CD4-positive, alpha-beta memory T cell (primary cell): Measurements from ENCODE around the gene VPS18. TPM values are rescaled to one million over a fixed set of nuclear protein-coding genes. Genes with fewer than 3 reads are reported as not detected.

Source experiments
- CTCF ChIA-PET: fragments of 350-600 bp; sonication (Branson Sonifier 250); formaldehyde crosslinking; loops from one replicate; lab custom pipeline; 2021; ENCODE audit warnings: inconsistent platforms; ENCODE audit not compliant: partially characterized antibody; lab: Charles Lee
- POLR2A ChIA-PET: fragments of 350-600 bp; sonication (Branson Sonifier 250); formaldehyde crosslinking; loops from one replicate; lab custom pipeline; 2021; ENCODE audit not compliant: partially characterized antibody; lab: Charles Lee
- DNase-seq, 5 donors: peaks; one replicate each; pipeline versions ENCODE4 v3.0.0 to v3.0.0-alpha.2; 2020 to 2022; ENCODE audit warnings: mixed read lengths in 1 of 5
- H3K27ac ChIP-seq: one replicate; pipeline ENCODE4 v1.7.0; 2013; ENCODE audit warnings: low read depth, low read length
- H3K27me3 ChIP-seq: 2 replicates; pipeline ENCODE4 v1.7.0; 2013; ENCODE audit warnings: mild to moderate bottlenecking, low read length, moderate library complexity; ENCODE audit not compliant: insufficient read depth
- H3K36me3 ChIP-seq: 2 replicates; pipeline ENCODE4 v1.7.0; 2013; ENCODE audit warnings: mild to moderate bottlenecking, low read length, moderate library complexity; ENCODE audit not compliant: insufficient read depth
- H3K4me1 ChIP-seq: 2 replicates; pipeline ENCODE4 v1.7.0; 2013; ENCODE audit warnings: mild to moderate bottlenecking, low read length, moderate library complexity; ENCODE audit not compliant: insufficient read depth
- H3K4me3 ChIP-seq, 2 donors: one replicate each; pipeline ENCODE4 v1.7.0; 2013; ENCODE audit warnings: low read length in 2 of 2, mild to moderate bottlenecking in 1 of 2
- H3K9me3 ChIP-seq, 2 donors: one replicate each; pipeline ENCODE4 v1.7.0; 2013; ENCODE audit warnings: low read length in 2 of 2, control low read depth in 1 of 2; ENCODE audit not compliant: control insufficient read depth in 1 of 2
- H3K27ac Mint-ChIP-seq, 7 donors: one replicate each; pipeline ENCODE4 v1.8.0; 2020 to 2021; ENCODE audit warnings: mixed read lengths in 7 of 7, mild to moderate bottlenecking in 6 of 7, inconsistent platforms in 3 of 7, moderate library complexity in 3 of 7
- H3K27me3 Mint-ChIP-seq, 2 donors: one replicate each; pipeline ENCODE4 v1.8.0; 2020 to 2021; ENCODE audit warnings: mixed read lengths in 2 of 2
- H3K36me3 Mint-ChIP-seq, 2 donors: one replicate each; pipeline ENCODE4 v1.8.0; 2020 to 2021; ENCODE audit warnings: mixed read lengths in 2 of 2, inconsistent platforms in 1 of 2, mild to moderate bottlenecking in 1 of 2
- H3K4me1 Mint-ChIP-seq, 4 donors: one replicate each; pipeline ENCODE4 v1.8.0; 2020 to 2021; ENCODE audit warnings: mixed read lengths in 4 of 4, mild to moderate bottlenecking in 1 of 4
- H3K4me3 Mint-ChIP-seq, 8 donors: one replicate each; pipeline ENCODE4 v1.8.0; 2020 to 2021; ENCODE audit warnings: mixed read lengths in 8 of 8, mild to moderate bottlenecking in 7 of 8, moderate library complexity in 6 of 8, inconsistent platforms in 3 of 8
- H3K9me3 Mint-ChIP-seq, 8 donors: one replicate each; pipeline ENCODE4 v1.8.0; 2020 to 2021; ENCODE audit warnings: mixed read lengths in 8 of 8, mild to moderate bottlenecking in 5 of 8, inconsistent platforms in 3 of 8, moderate library complexity in 1 of 8
- intact Hi-C: fragments of 100-400 bp; cut with micrococcal nuclease; formaldehyde crosslinking; loops from one replicate; pipeline ENCODE4 v1.15.1; 2023
- polyA plus RNA-seq, 2 donors: library from polyadenylated mRNA; unstranded; fragments of 300-500 nt; fragmentation: Illumina TruSeq; gene quantifications; one replicate each; pipeline ENCODE4 v1.2.3, GENCODE V29; 2021
- total RNA-seq, 2 experiments: library from RNA; stranded (reverse); gene quantifications; one replicate each; pipeline ENCODE4 v1.2.3, GENCODE V29; 2021

The VPS18 gene
- total and polyA plus RNA-seq, 4 experiments from 2014 or later, result 14.6 to 21.6 (median 19.4) TPM

DNA sequence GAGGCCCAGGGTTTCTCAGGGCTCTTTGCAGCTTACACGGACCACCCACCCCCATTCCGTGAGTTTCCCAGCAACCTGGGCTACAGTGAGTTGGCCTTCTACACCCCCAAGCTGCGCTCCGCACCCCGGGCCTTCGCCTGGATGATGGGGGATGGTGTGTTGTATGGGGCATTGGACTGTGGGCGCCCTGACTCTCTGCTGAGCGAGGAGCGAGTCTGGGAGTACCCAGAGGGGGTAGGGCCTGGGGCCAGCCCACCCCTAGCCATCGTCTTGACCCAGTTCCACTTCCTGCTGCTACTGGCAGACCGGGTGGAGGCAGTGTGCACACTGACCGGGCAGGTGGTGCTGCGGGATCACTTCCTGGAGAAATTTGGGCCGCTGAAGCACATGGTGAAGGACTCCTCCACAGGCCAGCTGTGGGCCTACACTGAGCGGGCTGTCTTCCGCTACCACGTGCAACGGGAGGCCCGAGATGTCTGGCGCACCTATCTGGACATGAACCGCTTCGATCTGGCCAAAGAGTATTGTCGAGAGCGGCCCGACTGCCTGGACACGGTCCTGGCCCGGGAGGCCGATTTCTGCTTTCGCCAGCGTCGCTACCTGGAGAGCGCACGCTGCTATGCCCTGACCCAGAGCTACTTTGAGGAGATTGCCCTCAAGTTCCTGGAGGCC is 5.4 kb downstream of the VPS18 start:
- Mint-ChIP-seq H3K4me3 (no peak overlapping the region), H3K9me3 (no peaks in the 10 kb centered on the region), H3K27ac (no peak overlapping the region), H3K4me1 (peaks cover 25 to 43% (median 28%) of the 10 kb centered on the region in 4 donors), H3K27me3 (no peaks in the 10 kb centered on the region), H3K36me3 (peaks cover 24 to 61% of the 10 kb centered on the region in 2 donors)
- Histone ChIP-seq H3K36me3 (peaks cover 39% of the 10 kb centered on the region), H3K4me3 (no peak overlapping the region), H3K27ac (no peak overlapping the region), H3K9me3 (no peaks in the 10 kb centered on the region), H3K4me1 (peaks cover 18% of the 10 kb centered on the region), H3K27me3 (no peaks in the 10 kb centered on the region)
- intact Hi-C loops, result loop anchor here (5.0 to 10.0 kb wide), 3 partner anchors 335 to 433 kb away; partner anchors contain the start of genes CCDC32, NUSAP1, OIP5 and RPUSD2
- ChIA-PET POLR2A (no interaction called here), CTCF (interaction anchor here (1.1 to 6.3 kb wide), 4 partner anchors 37 to 122 kb away, joined by 3 to 245 read pairs (median 4); no protein-coding TSS in a partner anchor)
- DNase-seq, result no peak

DNA sequence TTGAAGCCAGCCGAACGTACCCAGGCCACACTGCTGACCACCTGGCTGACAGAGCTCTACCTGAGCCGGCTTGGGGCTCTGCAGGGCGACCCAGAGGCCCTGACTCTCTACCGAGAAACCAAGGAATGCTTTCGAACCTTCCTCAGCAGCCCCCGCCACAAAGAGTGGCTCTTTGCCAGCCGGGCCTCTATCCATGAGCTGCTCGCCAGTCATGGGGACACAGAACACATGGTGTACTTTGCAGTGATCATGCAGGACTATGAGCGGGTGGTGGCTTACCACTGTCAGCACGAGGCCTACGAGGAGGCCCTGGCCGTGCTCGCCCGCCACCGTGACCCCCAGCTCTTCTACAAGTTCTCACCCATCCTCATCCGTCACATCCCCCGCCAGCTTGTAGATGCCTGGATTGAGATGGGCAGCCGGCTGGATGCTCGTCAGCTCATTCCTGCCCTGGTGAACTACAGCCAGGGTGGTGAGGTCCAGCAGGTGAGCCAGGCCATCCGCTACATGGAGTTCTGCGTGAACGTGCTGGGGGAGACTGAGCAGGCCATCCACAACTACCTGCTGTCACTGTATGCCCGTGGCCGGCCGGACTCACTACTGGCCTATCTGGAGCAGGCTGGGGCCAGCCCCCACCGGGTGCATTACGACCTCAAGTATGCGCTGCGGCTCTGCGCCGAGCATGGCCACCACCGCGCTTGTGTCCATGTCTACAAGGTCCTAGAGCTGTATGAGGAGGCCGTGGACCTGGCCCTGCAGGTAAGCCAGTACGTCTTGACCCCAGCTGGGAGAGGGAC is 6.2 kb downstream of the VPS18 start:
- no peaks in the 10 kb centered on the region for H3K9me3 ChIP-seq
- Mint-ChIP-seq H3K36me3 (peaks cover 24 to 56% of the 10 kb centered on the region in 2 donors), H3K4me1 (peaks cover 19 to 38% (median 22%) of the 10 kb centered on the region in 4 donors), H3K27ac (no peak overlapping the region), H3K4me3 (no peak overlapping the region), H3K9me3 (no peaks in the 10 kb centered on the region), H3K27me3 (no peaks in the 10 kb centered on the region)
- H3K4me1 ChIP-seq, result peaks cover 12% of the 10 kb centered on the region
- ChIA-PET POLR2A (no interaction called here), CTCF (interaction anchor here (1.1 to 1.4 kb wide), 4 partner anchors 8 to 121 kb away, joined by 3 to 4 read pairs (median 4); no protein-coding TSS in a partner anchor)
- no peak overlapping the region for H3K27ac ChIP-seq
- intact Hi-C loops, result loop anchor here (5.0 kb wide), 2 partner anchors 382 to 432 kb away; partner anchors contain the start of genes NUSAP1 and OIP5
- H3K4me3 ChIP-seq, result no peak overlapping the region
- H3K36me3 ChIP-seq, result peaks cover 39% of the 10 kb centered on the region
- DNase-seq, result no peak
- no peaks in the 10 kb centered on the region for H3K27me3 ChIP-seq

DNA sequence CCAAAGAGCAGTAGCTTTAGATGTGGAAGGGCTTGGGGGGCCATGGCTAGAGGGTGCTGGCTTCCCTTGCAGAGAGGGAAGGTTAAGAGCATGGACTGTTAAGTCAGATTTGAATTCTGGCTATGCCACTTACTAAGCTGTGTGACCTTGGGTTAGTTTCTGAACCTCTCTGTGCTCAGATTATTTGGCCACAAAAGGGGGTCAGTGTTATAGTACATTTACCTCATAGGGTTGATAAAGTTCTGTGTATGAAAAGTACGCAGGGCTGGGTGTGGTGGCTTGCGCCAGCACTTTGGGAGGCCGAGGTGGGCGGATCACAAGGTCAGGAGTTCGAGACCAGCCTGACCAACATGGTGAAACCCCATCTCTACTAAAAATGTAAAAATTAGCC is 6.8 kb downstream of the VPS18 start:
- Mint-ChIP-seq H3K4me3 (no peak overlapping the region), H3K36me3 (peaks cover 24 to 54% of the 10 kb centered on the region in 2 donors), H3K27ac (no peak overlapping the region), H3K27me3 (no peaks in the 10 kb centered on the region), H3K9me3 (no peaks in the 10 kb centered on the region), H3K4me1 (peaks cover 15 to 32% (median 18%) of the 10 kb centered on the region in 4 donors)
- H3K27me3 ChIP-seq, result no peaks in the 10 kb centered on the region
- H3K27ac ChIP-seq, result no peak overlapping the region
- H3K9me3 ChIP-seq, result no peaks in the 10 kb centered on the region
- DNase-seq, result no peak
- H3K4me3 ChIP-seq, result no peak overlapping the region
- H3K36me3 ChIP-seq, result peaks cover 39% of the 10 kb centered on the region
- CTCF ChIA-PET, result interaction anchor here (1.1 to 1.4 kb wide), 6 partner anchors 9 to 432 kb away, joined by 3 to 4 read pairs (median 3); partner anchors contain the start of genes NUSAP1 and OIP5
- intact Hi-C loops, result loop anchor here (5.0 kb wide), 2 partner anchors 381 to 431 kb away; partner anchors contain the start of genes NUSAP1 and OIP5
- POLR2A ChIA-PET, result no interaction called here
- H3K4me1 ChIP-seq, result peaks cover 6% of the 10 kb centered on the region

DNA sequence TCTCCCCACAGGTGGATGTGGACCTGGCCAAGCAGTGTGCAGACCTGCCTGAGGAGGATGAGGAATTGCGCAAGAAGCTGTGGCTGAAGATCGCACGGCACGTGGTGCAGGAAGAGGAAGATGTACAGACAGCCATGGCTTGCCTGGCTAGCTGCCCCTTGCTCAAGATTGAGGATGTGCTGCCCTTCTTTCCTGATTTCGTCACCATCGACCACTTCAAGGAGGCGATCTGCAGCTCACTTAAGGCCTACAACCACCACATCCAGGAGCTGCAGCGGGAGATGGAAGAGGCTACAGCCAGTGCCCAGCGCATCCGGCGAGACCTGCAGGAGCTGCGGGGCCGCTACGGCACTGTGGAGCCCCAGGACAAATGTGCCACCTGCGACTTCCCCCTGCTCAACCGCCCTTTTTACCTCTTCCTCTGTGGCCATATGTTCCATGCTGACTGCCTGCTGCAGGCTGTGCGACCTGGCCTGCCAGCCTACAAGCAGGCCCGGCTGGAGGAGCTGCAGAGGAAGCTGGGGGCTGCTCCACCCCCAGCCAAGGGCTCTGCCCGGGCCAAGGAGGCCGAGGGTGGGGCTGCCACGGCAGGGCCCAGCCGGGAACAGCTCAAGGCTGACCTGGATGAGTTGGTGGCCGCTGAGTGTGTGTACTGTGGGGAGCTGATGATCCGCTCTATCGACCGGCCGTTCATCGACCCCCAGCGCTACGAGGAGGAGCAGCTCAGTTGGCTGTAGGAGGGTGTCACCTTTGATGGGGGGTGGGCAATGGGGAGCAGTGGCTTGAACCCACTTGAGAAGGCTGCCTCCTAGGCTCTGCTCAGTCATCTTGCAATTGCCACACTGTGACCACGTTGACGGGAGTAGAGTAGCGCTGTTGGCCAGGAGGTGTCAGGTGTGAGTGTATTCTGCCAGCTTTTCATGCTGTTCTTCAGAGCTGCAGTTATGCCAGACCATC is 8.6 kb downstream of the VPS18 start:
- H3K27ac ChIP-seq, result no peak overlapping the region
- no peaks in the 10 kb centered on the region for H3K27me3 ChIP-seq
- ChIA-PET CTCF (interaction anchor here (0.7 to 9.0 kb wide), 14 partner anchors 7 to 430 kb away, joined by 3 to 102 read pairs (median 4); partner anchors contain the start of genes CHAC1, DLL4, NUSAP1 and OIP5), POLR2A (interaction anchor here (1.8 to 2.0 kb wide), 2 partner anchors 8 to 28 kb away, joined by 4 to 13 read pairs; partner anchors contain the start of gene VPS18)
- Mint-ChIP-seq H3K4me3 (peak overlapping the region in 1 of 8 donors; percentile 20), H3K36me3 (peaks cover 17 to 45% of the 10 kb centered on the region in 2 donors), H3K27me3 (no peaks in the 10 kb centered on the region), H3K9me3 (no peaks in the 10 kb centered on the region), H3K27ac (peak overlapping the region in 4 of 7 donors; percentile 53 to 75 (median 65)), H3K4me1 (peaks cover 14 to 39% (median 23%) of the 10 kb centered on the region in 4 donors)
- H3K9me3 ChIP-seq, result no peaks in the 10 kb centered on the region
- intact Hi-C loops, result loop anchor here (5.0 kb wide), 2 partner anchors 379 to 429 kb away; partner anchors contain the start of genes NUSAP1 and OIP5
- peaks cover 18% of the 10 kb centered on the region for H3K4me1 ChIP-seq
- H3K4me3 ChIP-seq, result no peak overlapping the region
- peaks cover 39% of the 10 kb centered on the region for H3K36me3 ChIP-seq
- no peak for DNase-seq

DNA sequence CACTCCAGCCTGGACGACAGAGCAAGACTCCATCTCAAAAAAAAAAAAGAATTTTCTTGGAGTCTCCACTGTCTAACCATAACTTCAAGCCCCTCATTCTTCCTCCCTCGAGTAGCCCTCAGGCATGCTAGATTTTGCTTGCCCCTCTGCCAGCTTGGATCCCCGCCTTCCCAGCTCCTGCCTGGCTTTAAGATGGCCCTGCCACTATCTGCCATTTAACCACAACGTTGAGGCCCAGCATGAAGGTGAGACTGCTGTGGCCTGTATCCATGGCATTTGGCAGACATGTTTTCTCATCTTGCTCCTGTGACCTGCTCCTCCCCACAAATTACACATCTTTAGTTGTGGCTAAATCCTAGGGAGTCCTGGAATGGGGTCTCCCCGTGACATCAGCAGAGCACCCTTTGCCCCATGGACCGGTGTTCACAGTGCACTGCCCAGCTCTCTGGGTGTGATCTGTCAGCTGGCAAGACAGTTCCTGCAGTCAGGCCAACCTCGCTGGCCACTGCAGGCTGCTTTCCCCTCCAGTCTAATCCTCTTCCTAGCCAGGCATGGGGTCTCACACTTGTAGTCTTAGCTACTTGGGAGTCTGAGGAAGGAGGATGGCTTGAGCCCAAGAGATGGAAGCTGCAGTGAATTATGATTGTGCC is 10.4 kb downstream of the VPS18 start:
- Mint-ChIP-seq H3K9me3 (no peaks in the 10 kb centered on the region), H3K27ac (peak overlapping the region in 3 of 7 donors; percentile 15 to 81 (median 73)), H3K4me3 (no peak overlapping the region), H3K36me3 (peaks cover 12 to 34% of the 10 kb centered on the region in 2 donors), H3K4me1 (peaks cover 13 to 41% (median 25%) of the 10 kb centered on the region in 4 donors), H3K27me3 (no peaks in the 10 kb centered on the region)
- Histone ChIP-seq H3K36me3 (peaks cover 27% of the 10 kb centered on the region), H3K27ac (no peak overlapping the region), H3K4me3 (no peak overlapping the region), H3K4me1 (peaks cover 20% of the 10 kb centered on the region), H3K9me3 (no peaks in the 10 kb centered on the region), H3K27me3 (no peaks in the 10 kb centered on the region)
- CTCF ChIA-PET, result interaction anchor here (0.6 to 9.0 kb wide), 29 partner anchors 9 to 601 kb away, joined by 3 to 102 read pairs (median 4); partner anchors contain the start of genes DNAJC17, VPS18 and ZFYVE19
- DNase-seq, result no peak
- POLR2A ChIA-PET, result interaction anchor here (0.6 to 3.8 kb wide), 6 partner anchors 9 to 211 kb away, joined by 3 to 17 read pairs (median 4); partner anchors contain the start of genes INO80 and VPS18
- intact Hi-C loops, result loop anchor here (1.0 to 5.0 kb wide), 6 partner anchors 10 to 428 kb away; partner anchors contain the start of genes INO80, NUSAP1, OIP5 and VPS18
